LoVo (cell line): ENCODE results near the gene USP11.

Experiments
- DNase-seq: peaks from one replicate; pipeline ENCODE4 v3.0.0-alpha.2; 2016; ENCODE audit warnings: low spot score

Gene USP11

DNA sequence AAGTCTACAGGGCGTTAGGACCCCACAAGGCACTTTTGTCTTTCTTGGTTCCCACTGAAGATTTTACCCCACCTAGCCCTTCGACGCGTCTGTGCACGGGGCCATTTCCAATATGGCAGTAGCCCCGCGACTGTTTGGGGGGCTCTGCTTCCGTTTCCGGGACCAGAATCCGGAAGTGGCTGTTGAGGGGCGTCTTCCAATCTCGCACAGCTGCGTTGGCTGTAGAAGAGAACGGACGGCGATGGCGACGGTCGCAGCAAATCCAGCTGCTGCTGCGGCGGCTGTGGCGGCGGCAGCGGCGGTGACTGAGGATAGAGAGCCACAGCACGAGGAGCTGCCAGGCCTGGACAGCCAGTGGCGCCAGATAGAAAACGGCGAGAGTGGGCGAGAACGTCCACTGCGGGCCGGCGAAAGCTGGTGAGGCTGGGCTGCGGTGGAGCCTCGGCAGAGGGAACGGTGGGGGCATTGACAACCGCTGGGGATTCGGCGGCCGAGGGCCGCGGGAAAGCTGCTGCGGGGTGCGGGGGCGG is at the start of gene USP11:
Gene USP11 (plus strand): TSS at position 207 of the 530 bp plus-strand sequence. CDS start 35 bp downstream, at position 242.
- DNase-seq = peak; percentile 37

DNA sequence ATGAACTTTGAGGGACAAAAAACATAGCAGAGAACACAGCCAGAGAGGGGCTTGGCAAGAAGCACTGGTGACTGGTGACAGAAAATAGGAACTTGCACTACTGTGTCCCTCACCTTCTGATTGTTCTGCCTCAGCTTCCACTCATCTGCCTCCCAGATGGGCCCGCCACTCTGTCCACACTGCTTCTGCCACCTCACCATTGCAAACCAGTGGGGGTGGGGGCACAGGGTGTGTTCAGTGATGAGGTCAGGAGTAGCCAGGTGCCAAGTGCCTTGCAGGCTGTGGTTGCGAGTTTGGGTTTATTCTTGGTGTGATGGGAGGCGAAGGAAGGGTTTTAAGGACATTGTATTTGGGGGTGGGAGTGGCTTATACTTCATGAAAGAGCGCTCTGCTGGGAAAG is 48.3 kb upstream of the USP11 start:
- DNase-seq = no peak

DNA sequence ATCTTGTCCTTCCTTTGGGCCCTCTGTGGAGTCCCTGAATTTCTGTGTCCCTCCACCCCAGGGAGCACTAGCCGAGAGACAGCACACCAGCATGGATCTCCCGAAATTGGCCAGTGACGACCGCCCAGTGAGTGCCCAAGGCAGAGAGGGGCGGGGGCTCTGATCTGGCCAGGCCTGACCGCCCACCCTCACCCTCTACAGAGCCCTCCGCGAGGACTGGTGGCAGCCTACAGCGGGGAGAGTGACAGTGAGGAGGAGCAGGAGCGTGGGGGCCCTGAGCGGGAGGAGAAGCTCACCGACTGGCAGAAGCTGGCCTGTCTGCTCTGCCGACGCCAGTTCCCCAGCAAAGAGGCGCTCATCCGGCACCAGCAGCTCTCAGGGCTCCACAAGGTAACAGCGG is 47.6 kb upstream of the USP11 start:
- DNase-seq = no peak

DNA sequence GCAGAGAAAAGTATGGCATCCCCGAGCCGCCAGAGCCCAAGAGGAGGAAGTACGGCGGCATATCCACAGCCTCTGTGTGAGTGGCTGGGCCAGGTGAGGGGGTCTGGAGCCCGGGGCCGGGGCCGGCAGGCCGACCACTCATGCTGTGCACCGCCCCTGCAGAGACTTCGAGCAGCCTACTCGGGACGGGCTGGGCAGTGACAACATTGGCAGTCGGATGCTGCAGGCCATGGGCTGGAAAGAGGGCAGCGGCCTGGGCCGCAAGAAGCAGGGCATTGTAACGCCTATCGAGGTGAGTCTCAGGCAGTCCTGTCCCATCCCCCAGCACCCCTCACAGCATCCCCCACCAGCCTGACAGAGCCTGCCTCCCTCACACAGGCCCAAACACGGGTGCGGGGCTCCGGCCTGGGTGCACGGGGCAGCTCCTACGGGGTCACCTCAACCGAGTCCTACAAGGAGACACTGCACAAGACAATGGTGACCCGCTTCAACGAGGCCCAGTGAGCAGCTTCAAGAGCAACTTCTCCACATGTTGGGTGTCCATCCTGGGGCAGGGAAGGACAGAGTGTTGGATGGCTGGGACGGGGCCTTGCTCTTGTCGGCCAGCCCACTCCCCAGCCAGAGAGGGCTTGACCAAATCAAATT is 46.6 kb upstream of the USP11 start:
- no peak for DNase-seq

DNA sequence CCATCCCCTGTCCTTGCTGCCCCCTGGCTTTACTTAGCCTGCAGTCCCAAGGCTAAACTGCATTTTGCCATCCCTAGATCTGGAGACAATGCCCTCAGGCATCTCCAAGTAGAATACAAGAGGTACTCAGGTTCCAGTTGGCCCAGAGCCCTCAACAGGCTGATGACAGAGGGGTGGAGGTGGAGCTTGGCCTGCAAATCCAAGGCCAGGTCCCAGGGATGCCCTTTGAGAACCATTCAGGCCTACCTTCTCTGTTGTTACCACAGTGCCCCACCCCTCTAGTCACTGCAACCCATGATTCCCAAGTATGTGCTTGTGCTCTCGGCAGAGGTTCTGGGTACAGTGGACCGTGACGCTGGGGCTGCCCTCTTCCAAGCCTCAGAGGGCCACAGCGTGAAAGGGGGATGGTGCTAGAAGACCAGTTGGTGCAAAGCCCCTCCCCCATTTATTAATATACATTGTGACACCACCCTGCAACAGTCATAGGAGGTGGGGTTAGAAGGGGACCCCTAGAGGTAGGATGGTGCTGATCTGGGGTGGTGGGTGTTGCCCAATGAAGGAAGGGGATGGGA is 45.6 kb upstream of the USP11 start:
- DNase-seq = no peak

DNA sequence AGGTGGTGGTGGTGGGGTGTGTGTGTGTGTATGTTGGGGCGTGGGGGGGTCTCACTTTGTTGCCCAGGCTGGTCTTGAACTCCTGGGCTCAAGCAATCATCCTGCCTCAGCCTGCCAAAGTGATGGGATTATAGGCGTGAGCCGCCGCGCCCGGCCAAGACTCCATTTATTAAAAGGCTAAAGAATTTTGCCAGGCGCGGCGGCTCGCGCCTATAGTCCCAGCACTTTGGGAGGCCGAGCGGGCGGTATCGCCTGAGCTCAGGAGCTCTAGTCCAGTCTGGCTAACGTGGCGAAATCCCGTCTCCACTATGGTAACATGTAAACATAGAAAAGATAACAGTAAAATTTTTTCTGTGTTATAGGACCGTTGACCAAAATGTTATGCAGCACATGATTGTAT is 42.9 kb upstream of the USP11 start:
- no peak for DNase-seq

DNA sequence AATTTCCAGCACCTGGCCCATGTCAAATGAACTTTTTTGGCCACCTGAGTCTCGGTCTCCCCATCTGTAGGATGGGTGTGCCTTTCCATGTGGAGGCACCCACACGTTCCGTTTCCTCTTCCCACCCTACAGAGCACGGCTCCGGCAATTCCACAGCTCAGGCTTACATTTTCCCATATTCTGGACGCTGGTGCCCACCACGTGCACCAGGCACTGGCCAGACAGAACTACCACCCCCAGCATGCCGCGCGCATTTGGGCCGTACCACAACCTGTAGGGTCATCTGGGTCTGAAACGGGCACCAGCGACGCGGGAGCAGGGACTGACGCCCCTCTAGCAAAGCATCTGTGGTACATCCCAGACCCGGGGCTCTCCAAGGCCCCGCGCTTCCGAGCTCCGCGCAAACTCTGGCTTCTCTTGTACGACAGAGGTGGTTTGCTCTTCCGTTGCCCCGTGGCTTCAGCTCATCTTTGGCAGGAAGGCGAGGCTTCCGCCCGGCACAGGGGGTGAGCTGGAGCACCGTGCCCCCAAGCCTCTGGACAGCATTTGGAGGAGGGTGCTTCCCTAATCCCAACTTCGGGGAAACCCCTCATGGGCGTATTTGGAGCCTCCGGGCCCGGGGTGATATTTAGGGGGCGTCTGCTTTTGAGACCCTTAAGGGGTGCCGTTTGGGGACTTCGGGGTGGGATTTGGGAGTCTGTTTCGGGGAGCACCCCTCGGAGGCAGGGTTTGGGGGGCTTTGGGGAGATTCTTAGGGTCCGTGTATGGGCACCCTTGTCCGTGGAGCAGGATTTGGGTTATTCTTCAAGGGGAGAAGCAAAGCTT is 42.2 kb upstream of the USP11 start:
- DNase-seq = peak; percentile 84

DNA sequence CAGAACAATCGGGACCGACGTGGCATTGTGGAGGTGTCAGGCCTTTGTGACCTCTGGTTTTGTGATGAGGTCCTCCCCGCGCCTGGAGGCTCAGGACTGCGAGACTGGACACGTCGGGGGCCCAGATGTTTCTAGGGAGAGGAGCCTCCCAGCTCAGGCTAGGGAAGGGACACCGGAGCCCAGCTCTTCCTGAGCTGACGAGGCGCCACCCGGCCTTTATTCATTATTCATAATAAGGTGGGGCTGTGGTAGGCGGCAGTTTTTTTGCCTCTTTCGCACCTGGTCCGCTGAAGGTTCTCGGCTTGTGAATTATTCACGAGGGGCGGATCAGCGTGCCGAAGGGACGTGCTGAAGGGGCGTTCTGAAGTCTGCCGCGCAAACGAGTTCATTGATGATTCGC is 41.5 kb upstream of the USP11 start:
- DNase-seq = peak; percentile 56

DNA sequence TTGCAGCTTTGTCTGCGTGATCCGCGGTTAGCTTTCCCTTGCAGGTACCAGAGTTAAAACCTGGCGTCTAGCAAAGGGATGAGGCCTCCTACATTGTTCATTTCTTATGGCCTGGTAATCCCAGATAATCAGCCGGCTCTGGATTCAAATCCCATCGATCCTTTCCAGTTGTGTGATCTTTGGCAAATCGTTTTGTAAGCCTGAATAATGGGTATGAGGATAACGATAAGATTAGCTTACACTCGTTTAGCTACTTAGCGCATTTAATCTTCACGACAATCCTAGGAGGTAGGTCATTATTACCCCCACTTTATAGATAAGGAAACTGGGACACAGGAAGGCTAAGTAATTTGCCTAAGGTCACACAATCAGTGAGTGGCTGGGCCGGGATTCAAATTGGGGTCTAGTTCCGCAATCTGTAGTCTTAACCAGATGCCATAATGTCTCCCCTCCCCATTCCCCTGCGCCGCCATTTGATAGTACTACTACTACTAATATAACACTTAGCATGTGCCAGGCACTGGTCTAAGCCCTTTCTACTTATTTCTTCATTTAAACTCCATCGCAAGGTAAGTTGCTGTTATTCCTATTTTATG is 40.9 kb upstream of the USP11 start:
- no peak for DNase-seq

DNA sequence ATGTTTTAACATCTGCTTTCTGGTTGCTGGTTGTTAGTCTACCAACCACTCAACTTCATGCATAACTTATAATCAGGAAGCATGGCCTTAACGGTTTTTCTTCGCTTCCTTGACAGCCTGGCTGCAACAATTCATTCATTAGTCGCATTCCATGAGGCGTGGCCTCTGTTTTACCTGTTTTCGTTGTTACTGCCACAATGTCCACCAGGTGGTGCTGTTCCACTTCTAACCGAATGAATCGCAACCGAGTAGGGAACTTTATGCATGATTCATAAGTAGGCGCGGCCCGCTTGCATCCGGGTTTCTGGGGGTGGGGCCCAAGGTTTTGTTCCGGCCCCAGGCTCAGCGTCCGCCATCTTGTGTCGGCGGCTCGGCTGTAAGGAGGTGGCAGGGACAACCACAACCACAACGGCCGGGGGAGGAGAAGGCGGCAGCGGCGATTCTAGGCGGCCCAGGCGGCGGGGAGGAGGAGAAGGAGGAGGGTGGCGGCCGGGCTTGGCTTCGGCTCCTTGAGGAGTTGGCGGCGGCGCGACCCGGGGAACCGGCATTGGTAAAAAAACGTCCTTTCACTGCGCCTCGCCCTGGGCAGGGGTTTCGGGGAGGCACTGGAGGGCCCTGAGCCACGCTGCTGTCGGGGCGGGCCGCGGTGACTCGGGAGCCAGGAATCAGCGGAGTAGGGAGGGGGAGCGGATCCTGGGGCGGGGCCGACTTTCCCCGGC is 39.2 kb upstream of the USP11 start, which contains the start of gene UBA1:
Gene UBA1 (plus strand): TSS at position 355 of the 719 bp plus-strand sequence. CDS start 4,974 bp downstream, outside the sequence.
- peak; percentile 91 for DNase-seq

DNA sequence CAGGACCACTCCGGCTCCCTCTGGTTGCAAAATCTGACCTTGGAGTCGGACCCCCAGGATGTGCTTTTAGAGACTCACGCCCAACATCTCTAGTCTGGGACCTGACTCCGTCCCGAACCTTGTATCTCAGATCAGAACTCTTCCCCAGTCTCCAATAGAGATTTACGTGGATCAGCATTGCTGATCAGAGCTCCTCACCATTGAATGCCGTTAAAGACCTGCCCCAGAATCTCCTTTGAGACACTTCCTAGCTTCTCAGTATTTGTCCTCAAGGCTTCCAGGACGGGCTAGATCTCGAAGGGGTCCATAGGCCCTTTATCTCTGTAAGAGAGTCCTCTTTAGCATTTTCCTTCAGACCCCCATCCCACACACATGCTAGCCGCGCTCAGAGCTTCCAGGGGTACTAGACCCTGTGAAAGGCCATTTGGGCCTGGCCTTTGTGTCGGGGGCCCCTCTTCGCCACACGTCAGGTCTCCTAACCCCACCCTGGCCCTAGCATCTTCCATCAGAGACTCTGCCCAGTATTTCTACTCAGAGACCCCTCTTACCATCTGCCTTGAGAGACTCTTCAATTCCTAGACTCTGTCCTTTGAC is 38.5 kb upstream of the USP11 start:
- DNase-seq = no peak

DNA sequence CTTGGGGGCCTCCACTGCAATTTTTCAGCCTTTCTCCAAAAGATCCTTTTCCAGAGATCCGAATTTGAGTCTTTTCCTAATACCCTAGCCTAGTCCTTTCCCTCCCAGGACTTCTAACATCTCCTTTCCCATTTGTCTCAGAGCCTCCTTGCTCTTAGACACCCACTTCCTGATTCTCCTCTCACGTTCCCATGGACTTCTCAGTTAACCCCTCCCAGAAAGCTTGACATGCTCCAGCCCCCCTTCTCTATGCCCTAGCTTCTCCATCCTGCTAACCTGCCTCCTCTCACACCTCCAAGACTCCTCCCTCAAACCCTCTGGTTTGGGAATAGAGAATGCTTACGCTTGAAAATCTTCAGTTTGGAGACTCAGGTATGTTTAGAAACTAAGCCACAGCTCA is 36.7 kb upstream of the USP11 start:
- DNase-seq = no peak

DNA sequence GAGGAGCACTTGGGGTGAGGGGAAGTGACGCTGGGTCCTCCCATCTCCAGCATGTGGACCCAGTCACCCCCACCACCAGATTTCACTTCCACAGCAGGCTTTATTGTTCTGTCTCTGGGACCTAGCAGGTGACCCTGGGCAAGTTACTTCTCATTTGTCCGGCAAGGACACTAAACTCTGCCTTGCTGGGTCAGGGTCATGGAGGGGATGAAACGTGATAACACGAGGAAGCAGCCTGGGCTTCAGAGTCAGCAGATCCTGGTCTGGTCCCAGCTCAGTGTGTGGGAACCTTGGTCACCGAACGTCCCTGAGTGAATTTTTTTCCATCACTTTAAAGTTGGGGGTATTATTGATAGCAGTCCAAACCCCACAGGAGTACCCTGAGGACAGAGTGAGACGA is 35.3 kb upstream of the USP11 start:
- no peak for DNase-seq

DNA sequence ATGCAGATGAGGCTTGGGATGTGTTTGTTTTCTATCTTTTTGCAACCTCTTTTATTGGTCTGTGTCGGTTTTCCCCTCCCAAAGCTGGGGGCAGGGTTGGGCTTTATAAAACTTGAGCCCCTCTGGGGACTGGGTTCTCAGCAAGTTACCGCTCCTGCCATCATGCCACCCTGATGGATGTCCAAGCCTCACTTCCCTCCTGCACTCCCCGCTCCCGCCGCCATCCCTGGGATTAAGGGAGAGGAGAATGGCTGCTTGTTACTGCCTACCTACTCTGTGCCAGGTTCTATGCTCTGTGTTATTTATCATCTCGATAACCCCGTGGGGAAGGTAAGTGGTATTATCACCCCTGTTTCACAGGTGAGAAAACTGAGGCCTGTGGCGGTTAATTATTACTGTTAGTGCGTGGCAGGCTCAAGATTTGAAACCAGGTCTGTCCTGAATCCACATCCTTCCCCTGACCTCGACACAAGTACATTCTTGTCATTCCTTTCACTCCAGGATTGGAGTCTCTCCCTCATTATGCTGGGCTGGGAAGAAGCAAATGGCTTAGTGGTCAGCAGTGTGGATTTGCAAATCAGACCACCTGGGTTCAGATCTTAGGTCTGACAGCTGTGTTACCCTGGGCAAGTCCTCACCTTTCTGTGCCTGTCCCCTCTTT is 34.7 kb upstream of the USP11 start:
- DNase-seq = no peak

DNA sequence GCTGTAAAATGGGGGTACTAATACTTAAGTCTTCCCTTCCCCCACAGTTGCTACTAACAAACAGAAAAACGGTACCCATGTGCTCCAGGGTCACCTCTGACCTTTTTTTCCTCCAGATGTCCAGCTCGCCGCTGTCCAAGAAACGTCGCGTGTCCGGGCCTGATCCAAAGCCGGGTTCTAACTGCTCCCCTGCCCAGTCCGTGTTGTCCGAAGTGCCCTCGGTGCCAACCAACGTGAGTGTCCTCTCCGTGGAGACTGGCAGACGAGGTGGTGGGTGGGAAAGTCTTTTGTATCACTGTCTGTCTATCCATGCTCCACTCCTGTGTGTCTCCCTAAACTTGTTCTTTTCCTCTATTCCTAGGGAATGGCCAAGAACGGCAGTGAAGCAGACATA is 34.1 kb upstream of the USP11 start:
- DNase-seq = no peak

DNA sequence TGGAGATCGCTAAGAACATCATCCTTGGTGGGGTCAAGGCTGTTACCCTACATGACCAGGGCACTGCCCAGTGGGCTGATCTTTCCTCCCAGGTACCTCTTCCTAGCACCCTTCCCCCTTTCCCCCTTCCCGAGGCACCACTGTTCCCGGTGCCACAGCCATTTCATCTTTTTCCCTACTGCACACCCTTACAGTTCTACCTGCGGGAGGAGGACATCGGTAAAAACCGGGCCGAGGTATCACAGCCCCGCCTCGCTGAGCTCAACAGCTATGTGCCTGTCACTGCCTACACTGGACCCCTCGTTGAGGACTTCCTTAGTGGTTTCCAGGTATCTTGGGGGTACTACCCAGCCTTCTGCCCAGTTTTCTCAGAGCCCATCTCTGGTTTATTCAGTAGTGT is 33.5 kb upstream of the USP11 start:
- no peak for DNase-seq

DNA sequence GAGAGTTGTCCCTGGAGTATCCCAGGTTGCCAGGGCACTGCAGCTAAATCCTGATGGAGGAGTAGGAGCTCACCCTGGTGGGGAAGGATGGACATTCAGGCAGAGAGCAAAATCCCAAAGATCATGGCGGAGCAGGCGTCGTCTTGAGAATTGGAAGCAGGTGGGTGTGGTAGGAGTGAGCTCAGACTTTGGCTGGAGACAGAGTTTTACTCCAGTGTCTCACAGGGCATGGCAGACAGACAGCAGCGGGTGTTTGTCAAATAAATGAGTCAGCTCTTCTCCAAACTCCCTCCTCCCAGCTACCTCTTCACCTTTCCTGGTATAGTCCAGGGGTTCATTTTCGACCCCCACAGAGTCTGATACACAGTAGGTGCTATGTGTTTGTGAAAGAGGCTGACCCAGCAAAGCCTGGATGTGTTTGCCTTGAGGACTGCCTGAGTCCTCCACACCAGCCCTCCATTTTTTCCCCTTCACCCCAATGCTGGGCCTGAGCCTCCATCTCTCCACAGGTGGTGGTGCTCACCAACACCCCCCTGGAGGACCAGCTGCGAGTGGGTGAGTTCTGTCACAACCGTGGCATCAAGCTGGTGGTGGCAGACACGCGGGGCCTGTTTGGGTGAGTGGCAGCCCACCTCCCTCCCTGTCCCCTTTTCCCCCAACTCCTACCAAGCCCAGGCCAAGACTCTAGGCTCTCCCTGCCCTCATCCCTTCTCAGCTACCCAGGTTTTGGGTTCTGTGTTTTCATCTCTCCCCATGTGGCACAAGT is 32.2 kb upstream of the USP11 start:
- no peak for DNase-seq

DNA sequence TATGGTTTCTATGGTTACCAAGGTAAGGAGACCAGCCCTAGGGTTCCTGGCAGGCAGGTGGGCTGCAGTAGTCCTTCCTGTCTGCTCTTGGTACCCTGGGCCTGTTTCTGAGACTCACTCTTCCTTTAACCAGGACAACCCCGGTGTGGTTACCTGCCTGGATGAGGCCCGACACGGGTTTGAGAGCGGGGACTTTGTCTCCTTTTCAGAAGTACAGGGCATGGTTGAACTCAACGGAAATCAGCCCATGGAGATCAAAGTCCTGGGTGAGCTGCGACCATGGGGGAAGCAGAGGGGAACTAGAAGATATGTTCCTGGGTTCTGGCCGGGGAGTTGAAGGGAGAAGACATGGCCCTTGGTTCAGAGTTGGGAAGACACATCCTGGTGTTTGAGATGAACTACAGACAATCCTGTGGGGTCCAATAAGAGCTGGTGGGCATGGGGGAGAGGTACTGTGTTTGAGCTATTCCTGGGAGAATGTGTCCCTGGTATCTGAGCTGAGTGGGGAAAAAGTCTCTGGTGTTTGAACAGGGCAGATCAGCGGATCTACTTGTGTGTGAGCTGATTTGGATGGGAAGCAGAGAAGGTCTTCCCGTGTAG is 31.4 kb upstream of the USP11 start:
- no peak for DNase-seq

DNA sequence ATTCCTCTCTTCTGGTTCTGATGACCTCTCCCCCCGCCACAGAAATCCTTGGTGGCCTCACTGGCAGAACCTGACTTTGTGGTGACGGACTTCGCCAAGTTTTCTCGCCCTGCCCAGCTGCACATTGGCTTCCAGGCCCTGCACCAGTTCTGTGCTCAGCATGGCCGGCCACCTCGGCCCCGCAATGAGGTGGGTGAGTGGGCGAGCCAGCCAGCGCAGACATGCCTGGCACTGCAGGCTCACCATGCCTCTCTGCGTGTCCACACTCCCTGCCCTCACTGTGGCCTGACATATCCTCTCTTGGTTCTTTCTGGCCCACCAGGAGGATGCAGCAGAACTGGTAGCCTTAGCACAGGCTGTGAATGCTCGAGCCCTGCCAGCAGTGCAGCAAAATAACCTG is 30.5 kb upstream of the USP11 start:
- no peak for DNase-seq

DNA sequence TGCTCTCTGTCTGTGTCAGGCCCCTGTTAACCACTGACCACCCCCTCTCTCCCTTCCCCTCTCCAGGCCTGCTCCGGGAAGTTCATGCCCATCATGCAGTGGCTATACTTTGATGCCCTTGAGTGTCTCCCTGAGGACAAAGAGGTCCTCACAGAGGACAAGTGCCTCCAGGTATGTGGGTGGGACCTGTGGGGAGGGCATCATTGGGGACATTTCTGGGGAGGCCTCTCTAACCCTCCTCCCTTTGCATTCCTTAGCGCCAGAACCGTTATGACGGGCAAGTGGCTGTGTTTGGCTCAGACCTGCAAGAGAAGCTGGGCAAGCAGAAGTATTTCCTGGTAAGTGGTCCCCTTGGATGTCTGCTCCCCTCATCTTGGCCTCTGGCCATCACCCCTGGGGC is 29.9 kb upstream of the USP11 start:
- DNase-seq = no peak
